SKM-1 treated with dmso at 0.1 percent for 144 hours (cell line): ENCODE measurements around the gene FAIM.
"Not testable (repeated sequence)": the region's sequence is repeated elsewhere in the genome, so short reads cannot be mapped to it uniquely, and the experiment has no call there.

Source experiments
- DNase-seq: peaks from one replicate; lab custom pipeline; 2025; ENCODE audit not compliant: unreplicated experiment; lab: John Stamatoyannopoulos, UW

FAIM gene

GRCh38 chr3:138608322-138609135 lies at the start of gene FAIM:
TSS of gene FAIM (plus strand) at chr3:138608771. CDS start at chr3:138619727, 10,956 bp downstream.
- no peak for DNase-seq

GRCh38 chr3:138559134-138559533 lies 49.4 kb upstream of the FAIM start:
- DNase-seq = no peak

- no peak for DNase-seq
Measured at GRCh38 chr3:138560501-138560900, 48.1 kb upstream of the FAIM start.

GRCh38 chr3:138562902-138563301 lies 45.7 kb upstream of the FAIM start:
- not testable (repeated sequence) for DNase-seq

GRCh38 chr3:138566293-138566692 lies 42.3 kb upstream of the FAIM start:
- not testable (repeated sequence) for DNase-seq

GRCh38 chr3:138567403-138567802 lies 41.2 kb upstream of the FAIM start:
- DNase-seq = no peak

GRCh38 chr3:138569090-138569489 lies 39.5 kb upstream of the FAIM start:
- DNase-seq = no peak

GRCh38 chr3:138569624-138570023 lies 38.9 kb upstream of the FAIM start:
- not testable (repeated sequence) for DNase-seq

- no peak for DNase-seq
Measured at GRCh38 chr3:138573138-138573537, 35.4 kb upstream of the FAIM start.

- no peak for DNase-seq
Measured at GRCh38 chr3:138578141-138578540, 30.4 kb upstream of the FAIM start.

- no peak for DNase-seq
Measured at GRCh38 chr3:138578961-138579574, 29.5 kb upstream of the FAIM start.

GRCh38 chr3:138587374-138587773 lies 21.2 kb upstream of the FAIM start:
- DNase-seq = no peak

GRCh38 chr3:138588445-138588844 lies 20.1 kb upstream of the FAIM start:
- DNase-seq = no peak

- DNase-seq = no peak
Measured at GRCh38 chr3:138591392-138591791, 17.2 kb upstream of the FAIM start.

- no peak for DNase-seq
Measured at GRCh38 chr3:138593488-138594149, 15.0 kb upstream of the FAIM start.

- DNase-seq = no peak
Measured at GRCh38 chr3:138594150-138594934, 14.2 kb upstream of the FAIM start, which contains the start of gene CEP70. TSS of gene CEP70 (minus strand) at chr3:138594260. CDS start at chr3:138572927, 21,333 bp downstream.

- no peak for DNase-seq
Measured at GRCh38 chr3:138594935-138595610, 13.5 kb upstream of the FAIM start.

GRCh38 chr3:138597186-138597976 lies 11.2 kb upstream of the FAIM start:
- DNase-seq = not testable (repeated sequence)

- DNase-seq = no peak
Measured at GRCh38 chr3:138598534-138598933, 10.0 kb upstream of the FAIM start.
